Neuronal stem cell (in vitro differentiated cells): ENCODE results near the gene ATP11A.

Experiments
- DNase-seq: peaks from one replicate; pipeline ENCODE4 v3.0.0-alpha.2; 2013; ENCODE audit warnings: low spot score
- H2AFZ ChIP-seq: one replicate; pipeline ENCODE4 v1.6.1; 2013; ENCODE audit warnings: mild to moderate bottlenecking, low read length, inconsistent platforms
- H2AK5ac ChIP-seq: 2 replicates; pipeline ENCODE4 v1.6.1; 2013; ENCODE audit warnings: low read depth, mild to moderate bottlenecking, inconsistent platforms, low read length, moderate library complexity, mixed read lengths
- H2BK120ac ChIP-seq: 2 replicates; pipeline ENCODE4 v1.6.1; 2013; ENCODE audit warnings: low read depth, mild to moderate bottlenecking, inconsistent platforms, low read length, moderate library complexity, mixed read lengths
- H2BK12ac ChIP-seq: one replicate; pipeline ENCODE4 v1.6.1; 2013; ENCODE audit warnings: low read length, inconsistent platforms
- H2BK15ac ChIP-seq: 2 replicates; pipeline ENCODE4 v1.6.1; 2013; ENCODE audit warnings: mild to moderate bottlenecking, low read length, inconsistent platforms, mixed read lengths
- H2BK5ac ChIP-seq: one replicate; pipeline ENCODE4 v1.6.1; 2013; ENCODE audit warnings: inconsistent platforms, mild to moderate bottlenecking, low read length, moderate library complexity
- H3K14ac ChIP-seq: one replicate; pipeline ENCODE4 v1.6.1; 2013; ENCODE audit warnings: low read length, inconsistent platforms
- H3K18ac ChIP-seq: 2 replicates; pipeline ENCODE4 v1.6.1; 2013; ENCODE audit warnings: low read length, inconsistent platforms
- H3K23ac ChIP-seq: 2 replicates; pipeline ENCODE4 v1.6.1; 2013; ENCODE audit warnings: low read depth, mild to moderate bottlenecking, mixed read lengths, low read length, inconsistent platforms; ENCODE audit not compliant: poor library complexity
- H3K27ac ChIP-seq: replicated peaks from 3 replicates; pipeline ENCODE4 v1.5.1; 2013; ENCODE audit warnings: low read length, inconsistent platforms
- H3K27me3 ChIP-seq, 3 experiments: 2 replicates each; pipeline ENCODE4 v1.6.1; 2013; ENCODE audit warnings: low read length in 3 of 3, mild to moderate bottlenecking in 2 of 3, inconsistent platforms in 1 of 3, low read depth in 1 of 3, mixed read lengths in 1 of 3, moderate library complexity in 1 of 3; ENCODE audit not compliant: control insufficient read depth in 3 of 3, insufficient read depth in 3 of 3
- H3K36me3 ChIP-seq, 2 donors: replicated peaks in 1 of 2; 2 replicates each; pipeline ENCODE4 v1.6.1; 2013; ENCODE audit warnings: low read length in 2 of 2; ENCODE audit not compliant: control insufficient read depth in 2 of 2, insufficient read depth in 2 of 2
- H3K4ac ChIP-seq: 2 replicates; pipeline ENCODE4 v1.6.1; 2013; ENCODE audit warnings: inconsistent platforms, mild to moderate bottlenecking, low read length, moderate library complexity
- H3K4me1 ChIP-seq, 2 donors: 1 replicate in 1 of 2; 2 replicates in 1 of 2; pipeline ENCODE4 v1.6.1; 2013; ENCODE audit warnings: low read length in 2 of 2, low read depth in 1 of 2; ENCODE audit not compliant: control insufficient read depth in 2 of 2, insufficient read depth in 1 of 2
- H3K4me2 ChIP-seq: one replicate; pipeline ENCODE4 v1.6.1; 2013; ENCODE audit warnings: mild to moderate bottlenecking, low read length, inconsistent platforms; ENCODE audit not compliant: insufficient read depth, poor library complexity, severe bottlenecking
- H3K4me3 ChIP-seq, 2 donors: 2 replicates each; pipeline ENCODE4 v1.5.1; 2013; ENCODE audit warnings: low read length in 2 of 2, mild to moderate bottlenecking in 2 of 2, inconsistent platforms in 1 of 2, moderate library complexity in 1 of 2
- H3K79me1 ChIP-seq: one replicate; pipeline ENCODE4 v1.6.1; 2013; ENCODE audit warnings: low read depth, mild to moderate bottlenecking, inconsistent platforms, low read length, moderate library complexity
- H3K9ac ChIP-seq: one replicate; pipeline ENCODE4 v1.6.1; 2013; ENCODE audit warnings: mild to moderate bottlenecking, low read depth, low read length, inconsistent platforms; ENCODE audit not compliant: poor library complexity
- H3K9me3 ChIP-seq, 2 donors: replicated peaks in 1 of 2; 2 replicates each; pipeline versions ENCODE3 to v1.6.1; 2013; ENCODE audit warnings: low read length in 2 of 2, mild to moderate bottlenecking in 2 of 2, inconsistent platforms in 1 of 2, low read depth in 1 of 2, mixed read lengths in 1 of 2, moderate library complexity in 1 of 2; ENCODE audit not compliant: control insufficient read depth in 2 of 2, insufficient read depth in 1 of 2
- H4K8ac ChIP-seq: one replicate; pipeline ENCODE4 v1.6.1; 2013; ENCODE audit warnings: low read depth, mild to moderate bottlenecking, inconsistent platforms, low read length, moderate library complexity
- H4K91ac ChIP-seq: one replicate; pipeline ENCODE4 v1.6.1; 2013; ENCODE audit warnings: low read length, low read depth, mild to moderate bottlenecking, inconsistent platforms; ENCODE audit not compliant: poor library complexity
- WGBS, 2 donors: extraction: QIAGEN DNeasy Blood & Tissue Kit; methylation state at CpG; one replicate each; pipeline ENCODE4 v1.1.7; 2013; ENCODE audit warnings: missing lambda C conversion rate in 2 of 2, mixed read lengths in 1 of 2; ENCODE audit not compliant: insufficient read length in 2 of 2, insufficient replicate concordance in 1 of 2; ENCODE audit errors: extremely low coverage in 2 of 2; 5-methylcytosine and 5-hydroxymethylcytosine counted together

Gene ATP11A

DNA sequence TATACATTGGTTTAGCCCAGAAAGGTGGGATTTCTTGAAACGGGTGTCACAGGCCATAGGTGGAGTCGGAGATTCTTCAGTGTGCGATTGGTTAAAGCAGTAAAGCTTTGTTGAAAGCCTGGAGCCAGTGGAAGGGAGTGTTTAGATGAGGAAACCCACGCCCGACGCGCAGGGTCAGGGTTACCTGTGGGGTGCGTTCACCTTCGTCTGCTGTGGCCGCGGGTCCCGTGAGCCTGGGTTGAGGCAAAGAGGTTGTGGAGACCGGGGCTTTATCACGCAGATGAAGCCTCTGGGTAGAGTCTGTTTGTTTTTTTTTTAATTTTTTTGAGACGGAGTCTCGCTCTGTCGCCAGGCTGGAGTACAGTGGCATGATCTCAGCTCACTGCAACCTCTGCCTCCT lies 30.4 kb downstream of the ATP11A start:
- WGBS, 2 donors: no CpG with 5 or more reads among the region's 17 CpGs
- Histone ChIP-seq H3K4ac (no peak overlapping the region), H2AFZ (no peak overlapping the region), H3K23ac (no peak overlapping the region), H3K27me3 (no peaks in the 10 kb centered on the region), H3K4me3 (no peak overlapping the region), H3K27ac (no peak overlapping the region), H3K9ac (no peak overlapping the region), H3K18ac (no peak overlapping the region), H2BK15ac (no peak overlapping the region), H2AK5ac (no peak overlapping the region), H4K8ac (no peak overlapping the region), H4K91ac (no peak overlapping the region), H2BK5ac (no peak overlapping the region), H3K4me2 (no peak overlapping the region), H2BK12ac (no peak overlapping the region), H3K4me1 (peaks cover 0 to 8% of the 10 kb centered on the region in 2 donors), H2BK120ac (no peak overlapping the region), H3K14ac (no peak overlapping the region), H3K79me1 (peaks cover 12% of the 10 kb centered on the region), H3K9me3 (peaks cover 0 to 2% of the 10 kb centered on the region in 2 donors), H3K36me3 (no peaks in the 10 kb centered on the region)
- DNase-seq: no peak

DNA sequence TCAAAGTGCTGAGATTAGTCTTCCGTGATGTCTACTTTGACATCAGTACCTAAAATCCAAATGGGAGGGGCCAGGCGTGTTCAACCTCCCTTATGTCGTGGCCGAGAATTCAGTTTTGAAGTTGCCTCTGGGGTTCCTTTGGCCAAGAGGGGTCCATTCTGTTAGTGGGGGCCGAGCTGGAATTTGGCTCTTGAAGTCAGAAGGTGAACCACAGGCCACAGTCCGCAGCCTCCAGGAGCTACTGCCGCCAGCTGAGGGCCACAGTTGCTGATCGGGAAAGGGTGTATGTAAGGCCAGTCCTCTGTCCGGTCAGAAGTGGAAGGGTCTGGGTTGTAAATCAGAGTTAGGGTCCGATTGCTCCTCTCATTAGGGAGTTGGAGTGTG lies 31.0 kb downstream of the ATP11A start:
- no peak overlapping the region for H2AFZ ChIP-seq
- peaks cover 16% of the 10 kb centered on the region for H3K79me1 ChIP-seq
- peaks cover 6 to 11% of the 10 kb centered on the region in 2 donors for H3K4me1 ChIP-seq
- no peak overlapping the region for H4K91ac ChIP-seq
- H3K14ac ChIP-seq: no peak overlapping the region
- no CpG with 5 or more reads among the region's 10 CpGs for WGBS, 2 donors
- no peak overlapping the region for H4K8ac ChIP-seq
- H3K18ac ChIP-seq: no peak overlapping the region
- no peak overlapping the region for H3K23ac ChIP-seq
- H3K27ac ChIP-seq: no peak overlapping the region
- H3K4me2 ChIP-seq: no peak overlapping the region
- no peak overlapping the region for H3K4me3 ChIP-seq
- no peak for DNase-seq
- no peaks in the 10 kb centered on the region for H3K27me3 ChIP-seq
- no peak overlapping the region for H2BK5ac ChIP-seq
- H3K36me3 ChIP-seq: no peaks in the 10 kb centered on the region
- H2BK12ac ChIP-seq: no peak overlapping the region
- no peak overlapping the region for H2BK15ac ChIP-seq
- H3K9ac ChIP-seq: no peak overlapping the region
- no peak overlapping the region for H3K4ac ChIP-seq
- no peak overlapping the region for H2AK5ac ChIP-seq
- peaks cover 0 to 2% of the 10 kb centered on the region in 2 donors for H3K9me3 ChIP-seq
- no peak overlapping the region for H2BK120ac ChIP-seq

DNA sequence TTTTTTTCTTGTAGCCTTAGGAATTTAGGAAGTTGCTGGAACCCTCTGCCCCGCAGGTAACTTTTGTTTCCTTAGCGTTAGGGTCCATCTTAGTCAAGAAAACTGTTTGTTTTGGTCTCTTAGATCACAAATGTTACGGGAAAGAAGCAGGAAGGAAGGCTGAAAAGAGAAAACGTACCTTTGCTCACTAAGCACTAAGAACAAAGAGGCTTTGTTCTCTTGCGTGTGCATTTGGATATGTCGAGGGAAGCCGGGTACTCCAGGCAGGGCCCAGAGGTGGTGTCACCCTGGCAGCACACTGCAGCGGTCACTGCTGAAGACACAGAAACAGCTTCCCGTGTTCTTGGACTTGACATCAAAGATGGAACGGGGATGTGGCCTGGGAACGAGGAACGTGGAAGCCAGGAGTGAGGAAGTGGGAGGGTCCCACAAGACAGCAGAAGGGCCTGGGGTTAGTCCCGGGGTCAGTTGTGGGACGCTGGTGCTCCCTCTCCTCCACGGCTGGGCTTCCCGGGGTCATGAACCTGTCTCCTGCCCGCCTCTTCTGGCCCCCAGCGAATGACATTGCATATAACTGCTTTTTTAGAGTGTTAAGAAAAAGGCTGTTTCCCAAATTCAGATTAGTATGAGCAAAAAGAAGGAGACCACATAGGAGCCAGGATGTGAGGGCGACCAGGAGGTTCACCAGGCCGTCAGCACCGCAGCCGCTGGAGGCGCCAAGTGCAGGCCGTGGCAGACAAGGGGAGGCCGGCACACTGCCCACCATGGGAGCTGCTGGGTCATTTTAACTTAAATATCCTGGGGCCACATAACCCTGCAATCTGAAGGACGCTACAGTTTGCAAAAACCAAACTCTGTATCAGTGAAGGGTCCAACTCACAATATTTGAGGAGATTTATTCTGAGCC lies 31.6 kb downstream of the ATP11A start:
- no peak overlapping the region for H2BK12ac ChIP-seq
- no peak overlapping the region for H3K27ac ChIP-seq

DNA sequence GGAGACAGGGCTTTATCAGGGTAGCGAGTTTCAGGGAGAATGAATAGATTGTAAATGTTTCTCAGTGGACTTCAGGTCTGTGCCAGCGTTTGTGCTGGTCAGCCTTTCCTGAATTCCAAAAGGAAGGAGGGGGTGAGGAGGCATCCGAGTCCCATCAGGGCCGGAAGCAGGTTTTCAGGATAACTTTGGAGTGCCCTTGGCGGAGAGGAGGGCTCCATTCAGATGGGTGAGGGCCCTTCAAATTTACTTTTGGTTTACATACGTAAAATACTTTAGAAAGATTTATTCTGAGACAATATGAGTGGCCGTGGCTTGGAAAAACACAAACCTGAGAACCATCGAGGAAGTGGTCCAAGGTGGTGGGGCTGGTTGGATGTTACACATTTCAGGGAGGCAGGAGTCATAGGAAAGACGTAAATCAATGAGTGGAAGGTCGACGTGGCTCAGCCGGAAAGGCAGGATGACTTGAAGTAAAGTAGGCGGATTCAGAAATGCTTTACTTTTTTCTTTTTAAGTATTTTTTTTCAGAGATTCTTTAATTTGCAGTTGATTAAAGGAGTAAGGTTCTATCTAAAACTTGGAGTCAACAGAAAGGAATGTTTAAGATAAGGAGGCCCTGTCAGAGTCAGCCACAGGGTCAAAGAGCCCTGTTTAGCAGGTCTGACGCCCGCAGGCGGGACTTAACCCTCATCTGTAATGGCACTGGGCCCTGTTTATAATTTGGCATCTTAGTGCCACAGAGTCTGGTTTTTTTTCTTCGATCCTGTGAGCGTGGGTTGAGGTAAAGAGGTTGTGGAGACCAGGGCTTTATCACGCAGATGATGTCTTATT lies 32.8 kb downstream of the ATP11A start:
- Histone ChIP-seq H3K27ac (no peak overlapping the region), H2BK12ac (no peak overlapping the region), H3K18ac (peak overlapping the region; percentile 11), H2BK120ac (no peak overlapping the region), H2BK15ac (no peak overlapping the region), H4K8ac (no peak overlapping the region), H3K14ac (no peak overlapping the region), H3K9ac (no peak overlapping the region), H3K4me2 (no peak overlapping the region), H3K4me3 (no peak overlapping the region), H3K23ac (no peak overlapping the region), H3K4ac (no peak overlapping the region), H2AK5ac (no peak overlapping the region), H3K36me3 (no peaks in the 10 kb centered on the region), H4K91ac (no peak overlapping the region), H2BK5ac (no peak overlapping the region), H3K4me1 (peaks cover 13 to 17% of the 10 kb centered on the region in 2 donors), H3K79me1 (peaks cover 21% of the 10 kb centered on the region), H3K9me3 (peaks cover 0 to 2% of the 10 kb centered on the region in 2 donors), H3K27me3 (no peaks in the 10 kb centered on the region), H2AFZ (no peak overlapping the region)
- DNase-seq: no peak
- no CpG with 5 or more reads among the region's 19 CpGs for WGBS, 2 donors

More for the DNA sequence above, 31.6 kb downstream of the ATP11A start:
- Histone ChIP-seq H2BK120ac (no peak overlapping the region), H2BK15ac (no peak overlapping the region), H3K4me3 (no peak overlapping the region), H3K4me1 (peaks cover 12 to 17% of the 10 kb centered on the region in 2 donors), H2AFZ (no peak overlapping the region), H3K36me3 (no peaks in the 10 kb centered on the region), H3K14ac (no peak overlapping the region), H3K27me3 (no peaks in the 10 kb centered on the region), H3K79me1 (peaks cover 19% of the 10 kb centered on the region), H3K9ac (no peak overlapping the region), H3K23ac (no peak overlapping the region), H3K9me3 (peaks cover 0 to 2% of the 10 kb centered on the region in 2 donors), H3K4ac (no peak overlapping the region), H2BK5ac (no peak overlapping the region), H4K91ac (no peak overlapping the region), H2AK5ac (peak overlapping the region; percentile 12), H4K8ac (no peak overlapping the region), H3K18ac (peak overlapping the region; percentile 15), H3K4me2 (no peak overlapping the region)
- no CpG with 5 or more reads among the region's 26 CpGs for WGBS, 2 donors
- no peak for DNase-seq
